Measurements from ENCODE around the gene THAP12.
"Not testable (repeated sequence)": the region's sequence is repeated elsewhere in the genome, so short reads cannot be mapped to it uniquely, and the experiment has no call there.

THAP12 gene, protein sequence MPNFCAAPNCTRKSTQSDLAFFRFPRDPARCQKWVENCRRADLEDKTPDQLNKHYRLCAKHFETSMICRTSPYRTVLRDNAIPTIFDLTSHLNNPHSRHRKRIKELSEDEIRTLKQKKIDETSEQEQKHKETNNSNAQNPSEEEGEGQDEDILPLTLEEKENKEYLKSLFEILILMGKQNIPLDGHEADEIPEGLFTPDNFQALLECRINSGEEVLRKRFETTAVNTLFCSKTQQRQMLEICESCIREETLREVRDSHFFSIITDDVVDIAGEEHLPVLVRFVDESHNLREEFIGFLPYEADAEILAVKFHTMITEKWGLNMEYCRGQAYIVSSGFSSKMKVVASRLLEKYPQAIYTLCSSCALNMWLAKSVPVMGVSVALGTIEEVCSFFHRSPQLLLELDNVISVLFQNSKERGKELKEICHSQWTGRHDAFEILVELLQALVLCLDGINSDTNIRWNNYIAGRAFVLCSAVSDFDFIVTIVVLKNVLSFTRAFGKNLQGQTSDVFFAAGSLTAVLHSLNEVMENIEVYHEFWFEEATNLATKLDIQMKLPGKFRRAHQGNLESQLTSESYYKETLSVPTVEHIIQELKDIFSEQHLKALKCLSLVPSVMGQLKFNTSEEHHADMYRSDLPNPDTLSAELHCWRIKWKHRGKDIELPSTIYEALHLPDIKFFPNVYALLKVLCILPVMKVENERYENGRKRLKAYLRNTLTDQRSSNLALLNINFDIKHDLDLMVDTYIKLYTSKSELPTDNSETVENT

DNA sequence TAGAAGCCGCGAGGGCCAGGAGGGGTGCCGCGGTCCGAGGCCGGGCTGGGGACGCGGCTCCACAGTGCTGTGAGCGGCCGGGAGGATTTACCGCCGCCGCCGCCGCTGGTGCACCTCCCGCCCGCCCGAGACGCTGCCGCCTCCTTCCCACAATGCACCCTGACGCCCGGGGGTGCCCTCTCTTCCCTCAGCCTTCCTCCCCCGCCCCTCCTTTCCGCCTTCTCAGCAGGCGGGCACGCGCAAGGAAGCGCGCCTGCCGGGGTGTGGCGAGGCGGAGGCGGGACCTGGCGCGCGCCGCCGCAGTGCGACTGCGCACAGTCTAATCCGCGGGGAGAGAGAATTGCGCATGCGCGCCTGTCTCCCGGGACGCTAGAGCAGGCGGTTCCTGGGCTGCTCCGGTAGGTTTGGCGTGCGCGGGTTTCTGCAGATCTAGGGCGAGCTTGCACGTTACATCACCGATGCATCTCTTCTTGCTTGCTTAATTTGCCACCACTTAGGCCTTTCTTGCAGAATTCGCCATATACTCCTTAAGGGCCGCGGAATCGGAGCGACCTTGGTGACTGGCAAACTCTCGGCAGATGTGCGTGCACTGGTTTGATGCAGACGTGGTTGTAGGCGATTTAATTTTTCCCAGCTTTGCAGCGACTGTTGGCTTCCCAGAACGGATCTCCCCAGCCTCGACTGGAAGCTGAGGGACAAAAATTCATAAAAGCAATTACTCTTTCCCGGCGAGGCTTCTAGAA, at the start of gene THAP12, which contains the start of gene GVQW3:
TSS of gene THAP12 (minus strand) at position 156 of the 743 bp plus-strand sequence. CDS start 296 bp downstream, outside the sequence.
TSS of gene GVQW3 (plus strand) at position 347 of the 743 bp plus-strand sequence. CDS start 506 bp downstream, outside the sequence.
- no peaks in the 10 kb centered on the region for H3K9me3 Mint-ChIP-seq
- peaks cover 48% of the 10 kb centered on the region for H3K4me1 Mint-ChIP-seq
- peak within 1 kb of the TSS; percentile 93 for H3K4me3 Mint-ChIP-seq
- peak; percentile 87 for ATAC-seq (ENCODE audit: low read depth)
- H3K36me3 Mint-ChIP-seq: peaks cover 3% of the 10 kb centered on the region
- DNase-seq (ENCODE audit: low spot score in 2 of 2): peak; percentile 96 to 97
- H3K27me3 Mint-ChIP-seq: no peaks in the 10 kb centered on the region
- peak within 1 kb of the TSS; percentile 92 for H3K27ac Mint-ChIP-seq

DNA sequence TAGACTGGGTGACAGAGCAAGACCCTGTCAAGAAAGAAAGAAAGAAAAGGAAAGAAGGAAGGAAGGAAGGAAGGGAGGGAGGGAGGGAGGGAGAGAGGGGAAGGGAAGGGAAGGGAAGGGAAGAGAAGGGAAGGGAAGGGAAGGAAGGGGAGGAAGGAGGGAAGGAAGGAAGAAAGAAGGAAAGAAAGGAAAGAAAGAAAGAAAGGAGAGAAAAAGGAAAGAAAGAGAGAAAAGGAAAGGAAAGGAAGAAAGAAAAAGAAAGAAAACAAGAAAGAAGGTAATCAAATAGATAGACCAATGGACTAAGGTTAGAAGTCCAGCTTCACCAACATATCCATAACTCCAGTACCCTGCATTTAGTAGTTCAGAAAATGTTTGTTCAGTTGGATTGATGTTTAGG, 45.7 kb upstream of the THAP12 start:
- Mint-ChIP-seq H3K9me3 (no peaks in the 10 kb centered on the region), H3K36me3 (no peaks in the 10 kb centered on the region), H3K27ac (no peak overlapping the region), H3K4me3 (no peak overlapping the region), H3K27me3 (peaks cover 3% of the 10 kb centered on the region), H3K4me1 (peaks cover 5% of the 10 kb centered on the region)
- no peak for ATAC-seq (ENCODE audit: low read depth)
- no peak for DNase-seq (ENCODE audit: low spot score in 2 of 2)

DNA sequence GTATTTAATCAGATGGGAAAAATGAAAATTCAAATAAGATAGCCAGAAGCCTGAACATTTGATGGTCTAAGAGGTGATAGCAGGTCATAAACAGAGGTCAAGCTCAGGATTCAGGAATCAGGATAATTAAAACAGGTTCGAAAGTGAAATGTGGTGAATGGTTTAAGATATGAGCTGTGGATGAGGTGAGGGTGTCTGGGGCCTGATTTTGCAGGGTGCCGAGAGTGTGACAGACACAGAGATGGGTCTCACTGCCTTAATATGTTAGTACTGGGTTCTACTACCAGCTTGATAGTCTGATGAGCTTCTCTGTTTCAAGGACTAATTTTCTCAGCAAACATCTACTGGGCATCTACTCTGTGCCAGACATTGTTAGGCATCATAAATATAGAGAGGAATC, 44.0 kb upstream of the THAP12 start:
- no peak overlapping the region for H3K27ac Mint-ChIP-seq
- peaks cover 5% of the 10 kb centered on the region for H3K4me1 Mint-ChIP-seq
- ATAC-seq (ENCODE audit: low read depth) (no peak), DNase-seq (ENCODE audit: low spot score in 2 of 2) (no peak)
- H3K27me3 Mint-ChIP-seq: peaks cover 3% of the 10 kb centered on the region
- H3K4me3 Mint-ChIP-seq: no peak overlapping the region
- no peaks in the 10 kb centered on the region for H3K9me3 Mint-ChIP-seq
- H3K36me3 Mint-ChIP-seq: no peaks in the 10 kb centered on the region

DNA sequence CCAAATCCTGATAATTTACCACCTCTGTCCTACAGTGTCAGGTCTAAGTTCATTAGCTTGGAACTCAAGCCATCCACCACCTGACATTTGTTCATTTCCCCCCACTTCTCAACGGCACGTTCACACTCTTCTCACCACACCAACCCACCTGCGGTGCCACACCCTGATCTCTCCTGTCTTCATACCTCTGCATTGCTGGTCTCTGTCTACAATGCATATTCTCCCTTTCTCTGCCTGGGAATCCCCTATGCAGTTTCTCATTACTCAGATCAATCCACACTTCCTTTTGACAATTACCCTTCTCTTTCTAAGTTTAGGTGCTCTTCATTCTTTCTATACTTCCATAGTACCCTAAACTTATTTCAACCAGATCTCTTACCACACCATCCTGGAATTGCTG, 43.4 kb upstream of the THAP12 start:
- no peaks in the 10 kb centered on the region for H3K36me3 Mint-ChIP-seq
- H3K4me1 Mint-ChIP-seq: peaks cover 5% of the 10 kb centered on the region
- H3K27ac Mint-ChIP-seq: no peak overlapping the region
- H3K4me3 Mint-ChIP-seq: no peak overlapping the region
- DNase-seq (ENCODE audit: low spot score in 2 of 2) (no peak), ATAC-seq (ENCODE audit: low read depth) (peak; percentile 78)
- peaks cover 4% of the 10 kb centered on the region for H3K27me3 Mint-ChIP-seq
- H3K9me3 Mint-ChIP-seq: no peaks in the 10 kb centered on the region

DNA sequence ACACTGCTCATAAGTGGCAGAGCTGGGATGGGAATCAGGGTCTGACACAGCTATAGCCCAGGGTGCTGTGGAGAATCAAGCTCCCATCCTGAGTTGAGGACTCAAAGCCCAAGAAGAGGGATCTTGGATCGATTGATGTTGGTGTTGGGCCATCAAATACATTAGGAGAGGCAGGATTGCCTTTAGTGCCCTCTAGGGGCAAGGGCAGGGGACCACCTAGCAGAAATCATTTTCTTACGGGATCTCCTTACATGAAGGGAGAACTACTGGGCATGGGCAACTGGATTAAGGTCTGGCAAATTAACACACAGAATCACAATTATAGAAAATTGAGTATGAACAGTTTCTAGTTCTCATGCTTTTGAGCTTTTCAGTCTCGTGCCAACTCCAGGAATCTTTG, 39.0 kb upstream of the THAP12 start:
- Mint-ChIP-seq H3K4me1 (peaks cover 5% of the 10 kb centered on the region), H3K9me3 (no peaks in the 10 kb centered on the region), H3K27ac (no peak overlapping the region), H3K36me3 (no peaks in the 10 kb centered on the region), H3K27me3 (peaks cover 12% of the 10 kb centered on the region), H3K4me3 (no peak overlapping the region)
- no peak for DNase-seq (ENCODE audit: low spot score in 2 of 2)
- ATAC-seq (ENCODE audit: low read depth): peak; percentile 45

DNA sequence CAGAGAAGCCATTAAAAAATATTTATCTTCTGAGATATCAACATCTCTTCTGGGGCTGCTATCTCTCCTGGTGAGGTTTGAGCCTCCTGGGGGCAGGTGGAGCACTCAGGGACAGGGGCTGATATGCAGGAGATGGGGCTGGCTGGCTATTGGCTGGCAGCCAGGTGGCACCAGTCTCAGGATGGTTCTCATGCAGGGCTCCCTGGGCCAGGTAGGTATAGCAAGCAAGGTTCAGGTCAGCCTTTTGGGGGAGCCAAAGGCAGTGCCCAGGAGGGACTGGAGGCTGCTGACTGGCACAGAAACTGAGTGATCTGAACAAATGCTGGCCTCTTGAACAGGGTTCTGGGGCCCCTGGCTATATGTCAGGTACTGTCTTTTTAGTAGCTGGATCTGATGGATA, 34.1 kb upstream of the THAP12 start:
- H3K27me3 Mint-ChIP-seq: peaks cover 12% of the 10 kb centered on the region
- H3K9me3 Mint-ChIP-seq: no peaks in the 10 kb centered on the region
- no peaks in the 10 kb centered on the region for H3K36me3 Mint-ChIP-seq
- ATAC-seq (ENCODE audit: low read depth): no peak
- no peak for DNase-seq (ENCODE audit: low spot score in 2 of 2)
- no peak overlapping the region for H3K27ac Mint-ChIP-seq
- H3K4me3 Mint-ChIP-seq: no peak overlapping the region
- H3K4me1 Mint-ChIP-seq: no peaks in the 10 kb centered on the region

DNA sequence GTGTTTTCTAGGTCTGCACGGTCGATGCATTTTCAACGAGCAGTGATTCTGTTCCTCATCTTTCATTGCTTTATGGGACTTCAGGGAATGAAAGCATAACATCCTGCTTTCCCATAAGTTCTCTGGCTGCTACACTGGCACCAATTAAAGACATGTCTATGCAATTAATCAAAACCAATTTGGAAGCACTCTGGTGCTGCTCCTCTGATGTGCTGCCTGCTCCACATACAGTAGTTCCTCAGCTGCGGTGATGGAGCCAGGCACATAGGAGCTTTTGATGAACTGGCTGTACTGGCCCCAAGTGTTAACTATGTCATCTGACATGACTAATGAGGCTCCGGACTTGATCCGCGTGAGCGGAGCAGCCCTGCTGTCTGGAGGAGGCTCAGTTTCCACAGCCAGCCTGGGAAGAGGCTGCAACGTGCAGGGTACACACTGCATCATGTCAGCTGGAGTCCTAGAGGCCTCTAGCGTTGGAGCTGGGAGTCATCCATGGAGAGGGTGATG, 30.0 kb upstream of the THAP12 start:
- H3K4me1 Mint-ChIP-seq: no peaks in the 10 kb centered on the region
- H3K9me3 Mint-ChIP-seq: no peaks in the 10 kb centered on the region
- H3K4me3 Mint-ChIP-seq: no peak overlapping the region
- H3K27ac Mint-ChIP-seq: no peak overlapping the region
- no peaks in the 10 kb centered on the region for H3K36me3 Mint-ChIP-seq
- peaks cover 1% of the 10 kb centered on the region for H3K27me3 Mint-ChIP-seq
- DNase-seq (ENCODE audit: low spot score in 2 of 2) (no peak), ATAC-seq (ENCODE audit: low read depth) (no peak)

DNA sequence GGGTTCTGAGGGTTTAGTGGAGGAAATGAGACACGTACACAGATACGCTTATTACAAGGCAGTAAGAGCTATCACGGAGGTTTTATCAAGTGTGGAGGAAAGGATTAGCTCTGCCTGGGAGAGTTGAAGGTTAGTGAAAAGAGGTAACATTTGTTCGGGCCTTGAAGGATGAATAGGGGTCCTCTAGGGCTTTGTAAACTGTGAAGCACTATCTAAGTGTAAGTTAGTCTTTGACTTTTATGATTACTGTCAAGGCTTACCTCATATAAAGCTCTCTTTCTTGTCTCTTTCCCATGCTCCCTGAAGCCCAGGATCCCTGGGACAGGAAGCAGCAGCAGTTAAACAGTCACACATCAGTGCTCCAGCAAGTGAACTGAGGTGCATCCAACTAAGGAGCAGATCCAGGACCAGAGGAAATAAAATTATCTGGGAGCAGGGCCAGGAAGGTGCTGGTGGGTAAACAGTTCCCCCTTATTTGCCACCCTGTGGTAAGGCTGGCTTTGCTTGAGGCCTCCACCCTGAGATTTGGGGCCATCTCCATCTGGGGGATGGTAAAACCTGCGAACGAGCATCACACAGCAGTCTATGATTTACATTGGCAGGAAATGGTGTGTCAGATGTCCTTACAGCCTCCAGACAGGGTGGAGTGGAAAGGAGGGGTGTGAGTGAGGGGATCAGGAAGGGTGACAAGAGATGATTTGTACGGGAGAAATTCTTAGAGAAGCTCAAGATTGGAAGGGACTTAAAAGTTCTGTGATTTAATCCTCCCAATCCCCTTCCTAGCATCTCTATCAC, 27.4 kb upstream of the THAP12 start:
- Mint-ChIP-seq H3K27ac (no peak overlapping the region), H3K9me3 (no peaks in the 10 kb centered on the region), H3K4me3 (no peak overlapping the region), H3K4me1 (no peaks in the 10 kb centered on the region), H3K36me3 (no peaks in the 10 kb centered on the region), H3K27me3 (no peaks in the 10 kb centered on the region)
- ATAC-seq (ENCODE audit: low read depth): no peak
- DNase-seq (ENCODE audit: low spot score in 2 of 2): no peak

DNA sequence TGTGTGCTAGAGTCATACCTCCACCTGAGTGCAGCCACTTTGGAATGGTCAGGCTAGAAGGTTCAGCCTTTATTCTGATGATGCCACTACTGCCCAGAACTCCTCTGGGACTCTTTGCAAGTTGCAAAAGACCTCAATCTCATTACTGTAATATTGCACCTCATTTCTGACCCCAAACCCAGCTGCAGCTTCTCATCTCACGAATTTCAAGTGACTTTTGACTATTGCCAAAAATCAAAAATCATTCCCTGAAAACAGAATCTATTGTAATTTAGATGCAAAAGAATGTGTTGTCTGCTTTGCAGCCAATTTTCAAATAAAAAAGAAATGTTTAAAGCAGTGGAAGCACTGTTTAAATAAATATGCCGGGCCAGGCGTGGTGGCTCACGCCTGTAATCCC, 25.4 kb upstream of the THAP12 start:
- H3K27ac Mint-ChIP-seq: no peak overlapping the region
- H3K4me1 Mint-ChIP-seq: no peaks in the 10 kb centered on the region
- H3K27me3 Mint-ChIP-seq: no peaks in the 10 kb centered on the region
- no peaks in the 10 kb centered on the region for H3K9me3 Mint-ChIP-seq
- H3K36me3 Mint-ChIP-seq: no peaks in the 10 kb centered on the region
- ATAC-seq (ENCODE audit: low read depth) (no peak), DNase-seq (ENCODE audit: low spot score in 2 of 2) (no peak)
- no peak overlapping the region for H3K4me3 Mint-ChIP-seq

DNA sequence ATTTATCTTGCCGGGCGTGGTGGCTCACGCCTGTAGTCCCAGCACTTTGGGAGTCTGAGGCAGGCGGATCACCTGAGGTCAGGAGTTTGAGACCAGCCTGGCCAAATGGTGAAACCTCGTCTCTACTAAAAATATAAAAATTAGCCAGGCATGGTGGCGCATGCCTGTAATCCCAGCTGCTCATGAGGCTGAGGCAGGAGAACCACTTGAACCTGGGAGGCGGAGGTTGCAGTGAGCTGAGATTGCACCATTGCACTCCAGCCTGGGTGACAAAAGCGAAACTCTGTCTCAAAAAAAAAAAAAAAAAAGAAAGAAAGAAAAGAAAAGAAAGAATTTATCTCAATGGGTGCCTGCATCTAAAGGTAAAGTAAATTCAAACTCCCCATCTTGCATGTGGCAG, 20.6 kb upstream of the THAP12 start:
- H3K4me3 Mint-ChIP-seq; ATAC-seq (ENCODE audit: low read depth); H3K4me1 Mint-ChIP-seq; H3K9me3 Mint-ChIP-seq; DNase-seq (ENCODE audit: low spot score in 2 of 2); H3K27ac Mint-ChIP-seq; H3K27me3 Mint-ChIP-seq; H3K36me3 Mint-ChIP-seq: not testable (repeated sequence)

DNA sequence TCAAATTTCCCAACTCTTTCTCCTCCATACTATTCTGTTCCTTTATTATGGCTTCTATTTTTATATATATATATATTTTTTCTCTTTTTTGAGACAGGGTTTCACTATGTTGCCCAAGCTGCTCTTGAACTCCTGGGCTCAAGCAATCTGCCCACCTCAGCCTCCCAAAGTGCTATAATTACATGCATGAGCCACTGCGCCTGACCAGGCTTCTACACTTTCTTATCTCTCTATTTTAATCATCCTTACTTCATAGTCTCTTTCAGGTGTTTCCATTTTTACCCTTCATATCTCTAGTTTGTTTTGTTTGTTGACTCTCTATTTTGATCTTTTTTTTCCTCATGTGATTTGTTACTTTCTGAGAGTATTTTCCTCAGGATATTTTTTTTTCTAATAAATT, 20.0 kb upstream of the THAP12 start:
- ATAC-seq (ENCODE audit: low read depth): no peak
- peaks cover 2% of the 10 kb centered on the region for H3K36me3 Mint-ChIP-seq
- no peaks in the 10 kb centered on the region for H3K9me3 Mint-ChIP-seq
- H3K4me3 Mint-ChIP-seq: no peak overlapping the region
- H3K27ac Mint-ChIP-seq: no peak overlapping the region
- DNase-seq (ENCODE audit: low spot score in 2 of 2): no peak
- H3K4me1 Mint-ChIP-seq: no peaks in the 10 kb centered on the region
- H3K27me3 Mint-ChIP-seq: no peaks in the 10 kb centered on the region

DNA sequence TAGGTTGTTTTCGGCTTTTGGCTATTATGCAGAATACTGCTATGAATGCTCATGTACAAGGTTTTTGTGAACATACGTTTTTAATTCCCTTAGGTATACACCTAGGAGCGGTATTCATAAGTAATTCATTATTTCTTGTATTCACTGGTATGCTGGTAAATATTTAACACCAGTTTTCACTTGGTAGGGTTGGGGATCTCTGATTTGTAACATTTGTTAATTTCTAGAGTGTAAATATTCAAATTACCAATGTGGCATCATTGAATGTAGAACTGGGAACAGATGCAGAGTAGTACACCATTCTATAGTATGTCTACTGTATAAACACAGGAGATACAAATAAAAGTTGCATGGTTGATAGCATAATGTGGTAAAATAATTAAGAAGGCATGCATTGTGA, 16.5 kb upstream of the THAP12 start:
- ATAC-seq (ENCODE audit: low read depth) (no peak), DNase-seq (ENCODE audit: low spot score in 2 of 2) (no peak)
- H3K27ac Mint-ChIP-seq: no peak overlapping the region
- H3K36me3 Mint-ChIP-seq: peaks cover 2% of the 10 kb centered on the region
- no peaks in the 10 kb centered on the region for H3K9me3 Mint-ChIP-seq
- no peaks in the 10 kb centered on the region for H3K27me3 Mint-ChIP-seq
- peaks cover 7% of the 10 kb centered on the region for H3K4me1 Mint-ChIP-seq
- H3K4me3 Mint-ChIP-seq: no peak overlapping the region

DNA sequence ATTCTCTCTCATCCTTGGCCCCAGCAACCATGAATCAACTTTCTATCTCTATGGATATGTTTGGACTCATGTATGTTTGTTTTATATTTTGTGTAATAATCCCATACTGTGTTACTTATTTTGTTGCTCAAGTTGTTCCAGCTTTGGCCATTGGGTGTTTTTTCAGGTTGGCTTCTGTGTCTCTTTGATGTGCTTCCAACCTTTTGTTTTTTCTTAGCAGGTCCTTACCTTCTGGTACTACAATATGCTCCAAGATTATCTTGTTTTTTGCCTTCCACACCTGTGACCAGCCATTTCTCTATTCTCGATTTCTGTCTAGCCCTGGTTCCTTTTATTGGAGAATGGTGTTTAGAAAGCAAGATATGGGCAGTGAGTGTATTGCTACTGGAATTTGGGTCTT, 14.4 kb upstream of the THAP12 start:
- no peak for ATAC-seq (ENCODE audit: low read depth)
- Mint-ChIP-seq H3K9me3 (no peaks in the 10 kb centered on the region), H3K27me3 (no peaks in the 10 kb centered on the region), H3K4me3 (no peak overlapping the region), H3K27ac (no peak overlapping the region), H3K36me3 (peaks cover 2% of the 10 kb centered on the region), H3K4me1 (peaks cover 7% of the 10 kb centered on the region)
- no peak for DNase-seq (ENCODE audit: low spot score in 2 of 2)

All from memory B cell (primary cell).